Measurements from ENCODE around the gene WNT4. TPM values are rescaled to one million over a fixed set of nuclear protein-coding genes. Genes with fewer than 3 reads are reported as not detected.

The WNT4 gene
- total RNA-seq, 4 donors from 2014 or later: 1.3 to 14.0 (median 11.5) TPM; not detected in 1

GRCh38 chr1:22179197-22179803 is 36.4 kb upstream of the WNT4 start:
- no peaks in the 10 kb centered on the region for H3K36me3 ChIP-seq
- H3K27ac ChIP-seq: no peak overlapping the region
- no peaks in the 10 kb centered on the region for H3K27me3 ChIP-seq
- intact Hi-C loops (cut with DNase I; ENCODE audit: low total_unique reads): no loop called here
- no peak overlapping the region for H3K4me3 ChIP-seq
- no peak for TF ChIP-seq POLR2A (IDR thresholded peaks at IDR 0.05)
- TF ChIP-seq, protein P1, sequence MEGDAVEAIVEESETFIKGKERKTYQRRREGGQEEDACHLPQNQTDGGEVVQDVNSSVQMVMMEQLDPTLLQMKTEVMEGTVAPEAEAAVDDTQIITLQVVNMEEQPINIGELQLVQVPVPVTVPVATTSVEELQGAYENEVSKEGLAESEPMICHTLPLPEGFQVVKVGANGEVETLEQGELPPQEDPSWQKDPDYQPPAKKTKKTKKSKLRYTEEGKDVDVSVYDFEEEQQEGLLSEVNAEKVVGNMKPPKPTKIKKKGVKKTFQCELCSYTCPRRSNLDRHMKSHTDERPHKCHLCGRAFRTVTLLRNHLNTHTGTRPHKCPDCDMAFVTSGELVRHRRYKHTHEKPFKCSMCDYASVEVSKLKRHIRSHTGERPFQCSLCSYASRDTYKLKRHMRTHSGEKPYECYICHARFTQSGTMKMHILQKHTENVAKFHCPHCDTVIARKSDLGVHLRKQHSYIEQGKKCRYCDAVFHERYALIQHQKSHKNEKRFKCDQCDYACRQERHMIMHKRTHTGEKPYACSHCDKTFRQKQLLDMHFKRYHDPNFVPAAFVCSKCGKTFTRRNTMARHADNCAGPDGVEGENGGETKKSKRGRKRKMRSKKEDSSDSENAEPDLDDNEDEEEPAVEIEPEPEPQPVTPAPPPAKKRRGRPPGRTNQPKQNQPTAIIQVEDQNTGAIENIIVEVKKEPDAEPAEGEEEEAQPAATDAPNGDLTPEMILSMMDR (IDR thresholded peaks at IDR 0.05): no peak
- no peaks in the 10 kb centered on the region for H3K4me1 ChIP-seq
- DNase-seq: no peak
- no peaks in the 10 kb centered on the region for H3K9me3 ChIP-seq

DNA sequence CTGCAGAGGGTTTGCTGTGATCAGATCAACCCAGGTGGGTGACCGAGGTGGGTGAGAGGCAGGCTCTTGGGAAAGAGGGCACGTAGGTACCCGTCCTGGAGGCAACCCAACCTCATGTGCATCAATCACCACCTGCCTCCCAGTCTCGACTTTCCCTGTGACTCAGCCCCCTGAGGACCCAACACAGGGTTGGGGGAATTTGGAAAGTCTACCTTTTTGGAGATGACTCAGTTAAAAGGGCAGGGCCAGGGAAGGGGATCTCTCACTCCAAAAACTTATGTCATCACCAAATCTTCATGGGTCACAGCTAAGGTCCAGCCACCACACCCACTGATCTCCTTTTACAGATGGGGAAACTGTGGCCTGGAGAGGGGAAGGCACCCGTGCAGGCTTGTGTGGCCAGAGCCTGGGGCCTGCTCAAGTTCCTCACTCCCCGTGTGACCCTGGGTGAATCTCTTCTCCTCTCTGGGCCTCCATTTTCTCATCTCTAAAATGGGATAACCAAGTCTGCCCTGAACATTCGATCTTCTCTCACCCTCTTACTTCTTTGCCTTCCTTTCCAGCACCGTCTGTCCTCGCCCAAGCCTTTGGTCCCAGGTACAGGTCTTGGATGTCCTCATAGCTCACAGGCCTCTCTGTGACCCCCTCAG is 34.6 kb upstream of the WNT4 start:
- no peaks in the 10 kb centered on the region for H3K27me3 ChIP-seq
- no peak for TF ChIP-seq POLR2A (IDR thresholded peaks at IDR 0.05)
- TF ChIP-seq, protein P1 (IDR thresholded peaks at IDR 0.05): no peak
- intact Hi-C loops (cut with DNase I; ENCODE audit: low total_unique reads): no loop called here
- H3K36me3 ChIP-seq: no peaks in the 10 kb centered on the region
- no peaks in the 10 kb centered on the region for H3K9me3 ChIP-seq
- no peak overlapping the region for H3K4me3 ChIP-seq
- H3K27ac ChIP-seq: no peak overlapping the region
- H3K4me1 ChIP-seq: no peaks in the 10 kb centered on the region
- DNase-seq: no peak

DNA sequence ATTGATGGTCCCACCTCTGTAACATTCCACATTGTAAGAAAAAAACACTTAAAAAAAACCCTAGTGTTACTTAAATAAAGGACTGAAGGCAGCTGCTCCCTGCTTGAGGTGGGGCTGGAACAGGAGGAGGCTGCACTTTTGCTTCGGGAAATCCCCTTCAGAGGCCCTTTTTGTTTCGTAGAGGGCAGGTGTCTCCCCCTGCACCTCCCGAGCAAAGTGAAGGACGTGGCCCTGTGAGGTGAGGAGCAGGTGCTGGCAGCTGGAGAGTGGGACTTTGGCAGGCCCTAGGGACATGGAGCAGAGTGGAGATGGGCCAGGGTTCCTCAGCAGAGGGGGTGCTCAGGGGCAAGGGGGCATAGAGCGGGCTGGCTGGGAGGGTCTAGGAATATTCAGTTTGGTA is 33.4 kb upstream of the WNT4 start:
- no peak for DNase-seq
- Histone ChIP-seq H3K27ac (no peak overlapping the region), H3K36me3 (no peaks in the 10 kb centered on the region), H3K4me3 (no peak overlapping the region), H3K27me3 (no peaks in the 10 kb centered on the region), H3K9me3 (no peaks in the 10 kb centered on the region), H3K4me1 (no peaks in the 10 kb centered on the region)
- intact Hi-C loops (cut with DNase I; ENCODE audit: low total_unique reads): no loop called here
- TF ChIP-seq, protein P1 (IDR thresholded peaks at IDR 0.05): no peak
- no peak for TF ChIP-seq POLR2A (IDR thresholded peaks at IDR 0.05)

GRCh38 chr1:22174446-22175220 is 31.7 kb upstream of the WNT4 start:
- H3K4me1 ChIP-seq: no peaks in the 10 kb centered on the region
- no peaks in the 10 kb centered on the region for H3K9me3 ChIP-seq
- no peaks in the 10 kb centered on the region for H3K36me3 ChIP-seq
- H3K27ac ChIP-seq: no peak overlapping the region
- TF ChIP-seq POLR2A (IDR thresholded peaks at IDR 0.05): no peak
- TF ChIP-seq, protein P1 (IDR thresholded peaks at IDR 0.05): no peak
- H3K27me3 ChIP-seq: no peaks in the 10 kb centered on the region
- no peak overlapping the region for H3K4me3 ChIP-seq
- DNase-seq: no peak
- intact Hi-C loops (cut with DNase I; ENCODE audit: low total_unique reads): no loop called here

Data from uterus (tissue), 4 donors.